Measurements from ENCODE around the gene NUP160.

The NUP160 gene

DNA sequence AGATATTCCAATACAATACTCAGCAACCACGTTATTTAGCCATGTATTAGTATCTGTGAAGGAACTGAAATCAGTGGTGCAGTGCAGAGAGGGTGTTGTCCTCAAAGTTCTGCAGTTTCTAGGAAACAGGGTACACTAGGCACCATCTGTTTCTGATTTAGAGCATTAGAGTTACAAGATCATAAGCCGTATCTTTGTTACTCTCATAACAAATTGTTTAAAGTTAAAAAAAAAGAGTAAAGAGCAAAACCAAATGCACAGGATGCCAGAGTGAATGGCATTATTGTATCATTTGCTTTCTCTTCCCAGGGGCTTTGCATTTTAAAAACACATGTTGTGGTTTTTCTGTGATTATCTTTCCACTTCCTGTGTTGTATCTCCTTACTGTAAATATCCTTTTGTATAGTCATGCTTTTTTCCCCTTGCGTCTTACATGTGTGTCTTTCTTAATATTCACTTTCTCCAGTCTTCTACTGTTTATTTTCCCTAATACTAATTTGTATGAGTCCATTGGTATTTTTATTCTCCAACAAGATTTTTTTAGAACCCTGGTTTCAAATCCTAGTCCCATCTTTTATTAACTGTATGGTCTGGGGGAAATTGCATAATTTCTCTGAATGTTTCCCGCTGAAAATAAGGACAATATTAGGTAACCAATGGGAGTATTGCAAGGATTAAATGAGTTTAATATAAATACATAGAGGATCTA, 15.2 kb upstream of the NUP160 start:
- H2AFZ ChIP-seq (ENCODE audit: low read depth), result no peak overlapping the region
- H3K27me3 ChIP-seq (ENCODE audit: insufficient read depth, low read depth), result no peaks in the 10 kb centered on the region
- peak overlapping the region; percentile 17; the same call in 1 of the 2 replicates for H3K4me2 ChIP-seq
- no peak overlapping the region for H3K27ac ChIP-seq
- no peak overlapping the region for H3K4me3 ChIP-seq (IDR thresholded peaks at IDR 0.05; ENCODE audit: insufficient read depth, low read depth, low read length)
- H4K20me1 ChIP-seq (ENCODE audit: insufficient read depth), result no peaks in the 10 kb centered on the region
- no peak for TF ChIP-seq CTCF (conservative IDR thresholded peaks at IDR 0.05; ENCODE audit: low read depth, low read length)
- H3K9ac ChIP-seq, result no peak overlapping the region
- no peaks in the 10 kb centered on the region for H3K36me3 ChIP-seq (ENCODE audit: insufficient read depth)
- H3K4me1 ChIP-seq (ENCODE audit: low read depth, poor library complexity, severe bottlenecking), result peaks cover 18% of the 10 kb centered on the region
- H3K79me2 ChIP-seq (ENCODE audit: insufficient read depth, low read depth), result no peaks in the 10 kb centered on the region

DNA sequence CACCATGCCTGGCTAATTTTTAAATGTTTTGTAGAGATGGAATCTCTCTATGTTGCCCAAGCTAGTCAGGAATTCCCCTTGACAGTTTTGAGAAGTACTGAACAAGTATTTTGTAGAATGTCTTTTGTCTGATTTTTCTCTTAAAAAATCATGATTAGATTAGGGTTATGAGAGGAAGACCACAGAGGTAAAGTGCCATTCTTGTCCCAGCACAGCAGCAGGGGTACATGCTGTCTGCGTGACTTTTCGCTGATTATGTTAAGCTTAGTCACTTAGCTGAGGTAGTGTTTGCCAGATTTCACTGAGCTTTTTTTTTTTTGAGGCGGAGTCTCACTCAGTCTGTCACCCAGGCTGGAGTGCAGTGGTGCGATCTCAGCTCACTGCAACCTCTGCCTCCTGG, 13.6 kb upstream of the NUP160 start:
- peaks cover 18% of the 10 kb centered on the region for H3K4me1 ChIP-seq (ENCODE audit: low read depth, poor library complexity, severe bottlenecking)
- no peak overlapping the region for H3K9ac ChIP-seq
- no peaks in the 10 kb centered on the region for H3K27me3 ChIP-seq (ENCODE audit: insufficient read depth, low read depth)
- H2AFZ ChIP-seq (ENCODE audit: low read depth), result no peak overlapping the region
- no peaks in the 10 kb centered on the region for H3K36me3 ChIP-seq (ENCODE audit: insufficient read depth)
- H3K27ac ChIP-seq, result no peak overlapping the region
- no peak overlapping the region for H3K4me3 ChIP-seq (IDR thresholded peaks at IDR 0.05; ENCODE audit: insufficient read depth, low read depth, low read length)
- TF ChIP-seq CTCF (conservative IDR thresholded peaks at IDR 0.05; ENCODE audit: low read depth, low read length), result no peak
- H4K20me1 ChIP-seq (ENCODE audit: insufficient read depth), result no peaks in the 10 kb centered on the region
- no peaks in the 10 kb centered on the region for H3K79me2 ChIP-seq (ENCODE audit: insufficient read depth, low read depth)
- no peak overlapping the region for H3K4me2 ChIP-seq

- H3K9ac ChIP-seq, result no peak overlapping the region
- no peak overlapping the region for H3K4me3 ChIP-seq (IDR thresholded peaks at IDR 0.05; ENCODE audit: insufficient read depth, low read depth, low read length)
- peaks cover 18% of the 10 kb centered on the region for H3K4me1 ChIP-seq (ENCODE audit: low read depth, poor library complexity, severe bottlenecking)
- H2AFZ ChIP-seq (ENCODE audit: low read depth), result no peak overlapping the region
- no peak overlapping the region for H3K4me2 ChIP-seq
- H3K27me3 ChIP-seq (ENCODE audit: insufficient read depth, low read depth), result no peaks in the 10 kb centered on the region
- no peaks in the 10 kb centered on the region for H3K79me2 ChIP-seq (ENCODE audit: insufficient read depth, low read depth)
- H3K27ac ChIP-seq, result no peak overlapping the region
- H3K36me3 ChIP-seq (ENCODE audit: insufficient read depth), result no peaks in the 10 kb centered on the region
- TF ChIP-seq CTCF (conservative IDR thresholded peaks at IDR 0.05; ENCODE audit: low read depth, low read length), result no peak
- no peaks in the 10 kb centered on the region for H4K20me1 ChIP-seq (ENCODE audit: insufficient read depth)
These were observed 12.4 kb upstream of the NUP160 start for GRCh38 chr11:47860536-47860935.

DNA sequence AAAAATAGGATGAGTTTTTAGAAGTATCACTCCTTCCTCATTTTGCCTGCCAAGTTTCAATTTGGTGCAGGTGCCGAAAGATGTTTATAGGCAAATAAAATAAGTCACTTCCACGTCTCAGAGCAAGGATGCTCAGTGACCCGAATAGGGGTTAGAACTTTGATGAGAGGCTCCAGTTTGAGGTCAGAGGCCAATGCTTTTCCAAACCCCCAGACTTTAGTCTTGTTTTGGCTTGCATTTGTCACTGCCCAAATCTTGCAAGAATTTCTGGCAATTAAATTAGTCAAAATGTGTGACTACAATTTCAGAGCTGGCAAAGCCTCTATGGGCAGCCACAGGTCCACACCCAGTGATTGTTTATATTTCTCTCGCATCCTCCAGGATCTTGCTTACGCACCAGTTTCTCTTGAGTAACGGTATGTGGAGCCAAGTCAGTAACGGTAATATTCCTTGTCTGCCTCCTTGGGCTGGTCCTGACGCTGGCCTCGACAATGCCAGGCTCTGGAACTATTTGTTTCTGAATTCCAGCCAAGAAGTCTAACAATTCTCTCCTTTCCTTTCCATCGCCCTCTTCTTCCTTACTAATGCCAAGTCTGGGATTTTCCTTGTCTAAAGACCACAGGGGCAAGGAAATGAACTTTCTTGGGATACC, 9.9 kb upstream of the NUP160 start:
- no peak overlapping the region for H3K4me3 ChIP-seq (IDR thresholded peaks at IDR 0.05; ENCODE audit: insufficient read depth, low read depth, low read length)
- no peaks in the 10 kb centered on the region for H4K20me1 ChIP-seq (ENCODE audit: insufficient read depth)
- no peak overlapping the region for H3K9ac ChIP-seq
- H3K4me2 ChIP-seq, result no peak overlapping the region
- H3K27me3 ChIP-seq (ENCODE audit: insufficient read depth, low read depth), result no peaks in the 10 kb centered on the region
- no peaks in the 10 kb centered on the region for H3K36me3 ChIP-seq (ENCODE audit: insufficient read depth)
- H2AFZ ChIP-seq (ENCODE audit: low read depth), result no peak overlapping the region
- H3K79me2 ChIP-seq (ENCODE audit: insufficient read depth, low read depth), result no peaks in the 10 kb centered on the region
- TF ChIP-seq CTCF (conservative IDR thresholded peaks at IDR 0.05; ENCODE audit: low read depth, low read length), result no peak
- peaks cover 11% of the 10 kb centered on the region for H3K4me1 ChIP-seq (ENCODE audit: low read depth, poor library complexity, severe bottlenecking)
- no peak overlapping the region for H3K27ac ChIP-seq

Data from KMS-11 (cell line).